Spleen (tissue), 11 donors: ENCODE results near the gene GJD3. TPM values are rescaled to one million over a fixed set of nuclear protein-coding genes. Genes with fewer than 3 reads are reported as not detected.

Source experiments
- DNase-seq: peaks from one replicate; pipeline ENCODE4 v3.0.0-alpha.2; 2020
- H3K27ac ChIP-seq, 8 donors: fragments of 200-600 bp; sonication (generic) in 7 of 8; 1 replicate in 4 of 8; 2 replicates in 4 of 8; pipeline versions ENCODE4 v1.5.0 to v1.8.0; 2016 to 2021; ENCODE audit warnings: inconsistent platforms in 4 of 8, mild to moderate bottlenecking in 4 of 8, moderate library complexity in 1 of 8
- H3K27me3 ChIP-seq, 7 donors: fragments of 200-600 bp; sonication (generic) in 6 of 7; replicated peaks in 1 of 7; 1 replicate in 4 of 7; 2 replicates in 3 of 7; pipeline versions ENCODE4 v1.5.0 to v1.8.0; 2016 to 2021; ENCODE audit warnings: inconsistent platforms in 3 of 7, mild to moderate bottlenecking in 1 of 7
- H3K36me3 ChIP-seq, 6 donors: fragments of 200-600 bp; sonication (generic) in 5 of 6; 1 replicate in 4 of 6; 2 replicates in 2 of 6; pipeline versions ENCODE4 v1.5.0 to v1.8.0; 2016 to 2021; ENCODE audit warnings: inconsistent platforms in 2 of 6
- H3K4me1 ChIP-seq, 6 donors: fragments of 200-600 bp; sonication (generic) in 5 of 6; 1 replicate in 3 of 6; 2 replicates in 3 of 6; pipeline versions ENCODE4 v1.5.0 to v1.8.0; 2016 to 2021; ENCODE audit warnings: inconsistent platforms in 3 of 6
- H3K4me3 ChIP-seq, 8 donors: fragments of 200-600 bp; sonication (generic) in 7 of 8; 1 replicate in 4 of 8; 2 replicates in 4 of 8; pipeline versions ENCODE4 v1.5.0 to v1.8.0; 2016 to 2021; ENCODE audit warnings: inconsistent platforms in 4 of 8, mild to moderate bottlenecking in 4 of 8, moderate library complexity in 2 of 8
- H3K9me3 ChIP-seq, 8 donors: fragments of 200-600 bp; sonication (generic) in 7 of 8; 1 replicate in 4 of 8; 2 replicates in 4 of 8; pipeline versions ENCODE4 v1.5.0 to v1.8.0; 2016 to 2021; ENCODE audit warnings: inconsistent platforms in 4 of 8
- CTCF ChIP-seq, 11 experiments: fragments of 200-600 bp in 7 of 11; fragments of 450-650 bp in 4 of 11; sonication (generic) in 4 of 11; IDR thresholded peaks in 8 of 11; conservative IDR thresholded peaks in 3 of 11; 1 replicate in 7 of 11; 2 replicates in 4 of 11; pipeline versions ENCODE4 v1.4.0 to v1.8.0; 2016 to 2021; ENCODE audit warnings: antibody characterized with exemption in 11 of 11, inconsistent platforms in 4 of 11, mild to moderate bottlenecking in 1 of 11
- POLR2A ChIP-seq, 3 donors: fragments of 450-650 bp; IDR thresholded peaks; one replicate each; pipeline ENCODE4 v1.5.1; 2017; ENCODE audit warnings: antibody characterized with exemption in 3 of 3, mild to moderate bottlenecking in 1 of 3
- POLR2AphosphoS5 ChIP-seq, 3 donors: sonication (generic); formaldehyde crosslinking; IDR thresholded peaks; one replicate each; pipeline ENCODE4 v1.5.1; 2017; ENCODE audit warnings: antibody characterized with exemption in 3 of 3
- WGBS, 5 donors: extraction: QIAGEN DNeasy Blood & Tissue Kit in 3 of 5; methylation state at CpG; one replicate each; pipeline versions ENCODE4 v1.1.5 to v1.1.7; 2013 to 2018; 5-methylcytosine and 5-hydroxymethylcytosine counted together
- intact Hi-C: fragments of 100-400 bp; cut with DNase I; formaldehyde crosslinking; loops from one replicate; pipeline ENCODE4 v1.15.0; 2023; ENCODE audit warnings: low total_unique reads
- polyA plus RNA-seq, 3 donors: library from polyadenylated mRNA; stranded (reverse); fragments of 200-250 nt; gene quantifications; one replicate each; pipeline ENCODE4 v1.2.1, GENCODE V29; 2013
- small RNA-seq, 4 donors: library from RNA; depleted of rRNA; stranded (forward); fragments of <200 nt; gene quantifications; one replicate each; pipeline ENCODE3, GENCODE V24; 2016
- total RNA-seq, 7 donors: library from RNA; depleted of rRNA in 3 of 7; stranded (reverse); fragments of >200 nt in 3 of 7; fragmentation: NEBNext Ultra II Directional in 4 of 7; extraction: Animal tissue kit (Norgen Biotek cat#: 25700) in 4 of 7; gene quantifications; one replicate each; pipeline versions ENCODE4 v1.1.0 to v1.2.1, GENCODE V29; 2016 to 2021
- donor health status: healthy with polysubstance abuse.
- donor health status: DM: no; HTN: no; CAD: no; lungs with moderate emphysema.
- donor health status: DM: no; HTN: no; CAD: no.
- donor health status: Bipolar disorder and iron deficiency.
- donor health status: healthy.
- donor health status: DM: no; HTN: no; CAD: no.
- donor health status: DM: yes; HTN: yes; CAD: no.

GJD3 gene
- total and polyA plus RNA-seq, 10 donors = 0.20 to 15.0 (median 8.6) TPM

GRCh38 chr17:40313668-40314583 lies 50.6 kb downstream of the GJD3 start:
- 73 to 84% (median 78%) methylated on average over 6 to 7 of the region's 7 CpGs for WGBS, 5 donors
- no peak for TF ChIP-seq POLR2AphosphoS5 (IDR thresholded peaks at IDR 0.05)
- TF ChIP-seq CTCF (IDR thresholded peaks at IDR 0.05 in 8 of 11, conservative IDR thresholded peaks at IDR 0.05 in 3 of 11) = no peak
- no peak for TF ChIP-seq POLR2A (IDR thresholded peaks at IDR 0.05)
- H3K36me3 ChIP-seq = no peaks in the 10 kb centered on the region
- no peak for DNase-seq
- no peaks in the 10 kb centered on the region for H3K9me3 ChIP-seq
- intact Hi-C loops = no loop called here
- peak overlapping the region in 5 of 8 donors; percentile 15 to 97 (median 61) for H3K27ac ChIP-seq
- peaks cover 59 to 99% (median 92%) of the 10 kb centered on the region in 6 donors for H3K4me1 ChIP-seq
- H3K27me3 ChIP-seq = no peaks in the 10 kb centered on the region
- no peak overlapping the region for H3K4me3 ChIP-seq

Small RNA genes within 50 kb of the gene (small RNA-seq; reads per million reads assigned to genes)
- gene RF00019 (0 reads per million in 4 donors), gene RNA5SP441 (0 reads per million in 4 donors)

Other genes starting within 250 kb of the GJD3 start
- gene MSL1, start 242.8 kb downstream of the GJD3 start, total RNA-seq = 100 to 1,000 TPM; 101 to 154 (median 127) TPM
- gene MSL1, start 242.8 kb downstream of the GJD3 start, polyA plus RNA-seq = 10 to 100 TPM; 52.6 to 85.0 (median 73.3) TPM
- gene CASC3, start 224.2 kb downstream of the GJD3 start, total RNA-seq = 100 to 1,000 TPM in 1 of 7 donors, 10 to 100 TPM in 6; 67.0 to 105 (median 78.5) TPM
- 10 to 100 TPM; 20.2 to 38.9 (median 35.0) TPM for gene CASC3, start 224.2 kb downstream of the GJD3 start, polyA plus RNA-seq
- gene RAPGEFL1, start 187.3 kb downstream of the GJD3 start, total RNA-seq = 10 to 100 TPM in 2 of 7 donors, 1 to 10 TPM in 5; 5.1 to 12.7 (median 9.5) TPM
- 1 to 10 TPM; 2.9 to 5.9 (median 3.3) TPM for gene RAPGEFL1, start 187.3 kb downstream of the GJD3 start, polyA plus RNA-seq
- 10 to 100 TPM; 16.9 to 43.2 (median 29.7) TPM for gene WIPF2, start 145.4 kb downstream of the GJD3 start, total RNA-seq
- 10 to 100 TPM in 1 of 3 donors, 1 to 10 TPM in 2; 3.7 to 11.3 (median 4.7) TPM for gene WIPF2, start 145.4 kb downstream of the GJD3 start, polyA plus RNA-seq
- 10 to 100 TPM in 2 of 7 donors, 1 to 10 TPM in 5; 4.2 to 11.6 (median 5.7) TPM for gene CDC6, start 76.9 kb downstream of the GJD3 start, total RNA-seq
- 1 to 10 TPM; 1.2 to 4.8 (median 4.1) TPM for gene CDC6, start 76.9 kb downstream of the GJD3 start, polyA plus RNA-seq
- gene RARA, start 55.6 kb downstream of the GJD3 start, total RNA-seq = 10 to 100 TPM; 56.6 to 95.1 (median 71.2) TPM
- 10 to 100 TPM; 13.3 to 28.3 (median 14.8) TPM for gene RARA, start 55.6 kb downstream of the GJD3 start, polyA plus RNA-seq
- gene TOP2A, start 53.2 kb upstream of the GJD3 start, total RNA-seq = 10 to 100 TPM in 5 of 7 donors, 1 to 10 TPM in 2; 5.5 to 37.5 (median 14.4) TPM
- 10 to 100 TPM in 1 of 3 donors, 1 to 10 TPM in 2; 5.8 to 27.5 (median 8.1) TPM for gene TOP2A, start 53.2 kb upstream of the GJD3 start, polyA plus RNA-seq
- 100 to 1,000 TPM; 287 to 537 (median 336) TPM for gene IGFBP4, start 78.7 kb upstream of the GJD3 start, total RNA-seq
- gene IGFBP4, start 78.7 kb upstream of the GJD3 start, polyA plus RNA-seq = 100 to 1,000 TPM in 2 of 3 donors, 10 to 100 TPM in 1; 49.3 to 131 (median 107) TPM
- 1 to 10 TPM in 1 of 7 donors, under 1 TPM in 5, not detected in 1; 0.14 to 1.3 (median 0.41) TPM for gene TNS4, start 136.9 kb upstream of the GJD3 start, total RNA-seq
- gene TNS4, start 136.9 kb upstream of the GJD3 start, polyA plus RNA-seq = under 1 TPM; 0.15 to 0.45 (median 0.21) TPM
- 10 to 100 TPM; 31.9 to 77.4 (median 49.9) TPM for gene CCR7, start 200.7 kb upstream of the GJD3 start, total RNA-seq
- gene CCR7, start 200.7 kb upstream of the GJD3 start, polyA plus RNA-seq = 10 to 100 TPM; 29.0 to 79.1 (median 63.5) TPM